ENCODE data around the gene APP. TPM values are rescaled to one million over a fixed set of nuclear protein-coding genes. Genes with fewer than 3 reads are reported as not detected.

Gene APP
- total RNA-seq: 1,000 to 10,000 TPM in 1 of 4 donors, 100 to 1,000 TPM in 3; 471 to 1,291 (median 672) TPM

- 1% methylated on average over 24 of the region's 88 CpGs; no CpG with 5 or more reads in 1 of the 2 donors for WGBS, 2 donors (ENCODE audit: low coverage in 1 of 2)
- peak; percentile 89 for DNase-seq
Observed at GRCh38 chr21:26170471-26171257, at the start of gene APP. Gene APP (minus strand): TSS chr21:26170770. CDS start chr21:26170620, 150 bp downstream.

GRCh38 chr21:26212220-26212619 is 41.6 kb upstream of the APP start:
- no peaks in the 10 kb centered on the region for H3K9me3 ChIP-seq
- H3K27ac ChIP-seq: no peak overlapping the region
- TF ChIP-seq POLR2A (IDR thresholded peaks at IDR 0.05) (no peak), POLR2AphosphoS5 (IDR thresholded peaks at IDR 0.05) (no peak), EP300 (IDR thresholded peaks at IDR 0.05; ENCODE audit: low read depth) (no peak), CTCF (IDR thresholded peaks at IDR 0.05) (no peak)
- H3K4me1 ChIP-seq: no peaks in the 10 kb centered on the region
- DNase-seq: no peak
- in situ Hi-C loops (cut with MboI; ENCODE audit: low pct_ligation_motif_present in 1 of 4, low pct_unique_long_range_greater_than_20kb in 1 of 4, low sequenced_read_pairs in 3 of 4) (no loop called here), intact Hi-C loops (cut with DNase I; ENCODE audit: low total_unique reads) (no loop called here)
- 83 to 87% methylated on average over 1 to 9 of the region's 9 CpGs for whole genome bisulfite sequencing, 2 donors (ENCODE audit: low coverage in 1 of 2)
- no peaks in the 10 kb centered on the region for H3K27me3 ChIP-seq
- no peaks in the 10 kb centered on the region for H3K36me3 ChIP-seq
- H3K4me3 ChIP-seq: no peak overlapping the region

More at GRCh38 chr21:26170471-26171257, at the start of gene APP:
- Histone ChIP-seq H3K27me3 (no peaks in the 10 kb centered on the region), H3K27ac (peak within 1 kb of the TSS; percentile 89 to 95 (median 92)), H3K36me3 (no peaks in the 10 kb centered on the region), H3K4me3 (peak within 1 kb of the TSS; percentile 46 to 87 (median 72)), H3K9me3 (no peaks in the 10 kb centered on the region), H3K4me1 (peaks cover 0 to 40% (median 28%) of the 10 kb centered on the region in 4 donors)
- TF ChIP-seq POLR2AphosphoS5 (IDR thresholded peaks at IDR 0.05) (peak; percentile 92 to 97 (median 96)), CTCF (IDR thresholded peaks at IDR 0.05) (peak; percentile 24 to 99 (median 89)), EP300 (IDR thresholded peaks at IDR 0.05; ENCODE audit: low read depth) (no peak), POLR2A (IDR thresholded peaks at IDR 0.05) (peak; percentile 84)
- intact Hi-C loops (cut with DNase I; ENCODE audit: low total_unique reads) (no loop called here), in situ Hi-C loops (cut with MboI; ENCODE audit: low pct_ligation_motif_present in 1 of 4, low pct_unique_long_range_greater_than_20kb in 1 of 4, low sequenced_read_pairs in 3 of 4) (loop anchor here in 3 of 4 donors (10.0 to 25.0 kb wide), 2 partner anchors 283 to 286 kb away; no protein-coding TSS in a partner anchor)

GRCh38 chr21:26210614-26211013 is 40.0 kb upstream of the APP start:
- no peak for DNase-seq
- WGBS, 2 donors (ENCODE audit: low coverage in 1 of 2): 33 to 84% methylated on average over 1 to 3 of the region's 3 CpGs
- TF ChIP-seq EP300 (IDR thresholded peaks at IDR 0.05; ENCODE audit: low read depth): no peak
- no peak for TF ChIP-seq CTCF (IDR thresholded peaks at IDR 0.05)
- TF ChIP-seq POLR2AphosphoS5 (IDR thresholded peaks at IDR 0.05): no peak
- no peak for TF ChIP-seq POLR2A (IDR thresholded peaks at IDR 0.05)
- no peaks in the 10 kb centered on the region for H3K4me1 ChIP-seq
- H3K36me3 ChIP-seq: no peaks in the 10 kb centered on the region
- H3K27ac ChIP-seq: no peak overlapping the region
- intact Hi-C loops (cut with DNase I; ENCODE audit: low total_unique reads): no loop called here
- H3K9me3 ChIP-seq: no peaks in the 10 kb centered on the region
- in situ Hi-C loops (cut with MboI; ENCODE audit: low pct_ligation_motif_present in 1 of 4, low pct_unique_long_range_greater_than_20kb in 1 of 4, low sequenced_read_pairs in 3 of 4): no loop called here
- H3K27me3 ChIP-seq: no peaks in the 10 kb centered on the region
- H3K4me3 ChIP-seq: no peak overlapping the region

GRCh38 chr21:26207021-26207420 is 36.5 kb upstream of the APP start:
- no peaks in the 10 kb centered on the region for H3K9me3 ChIP-seq
- no peak for DNase-seq
- WGBS, 2 donors (ENCODE audit: low coverage in 1 of 2): 84 to 87% methylated on average over 3 of the region's 3 CpGs
- no peaks in the 10 kb centered on the region for H3K4me1 ChIP-seq
- TF ChIP-seq EP300 (IDR thresholded peaks at IDR 0.05; ENCODE audit: low read depth) (no peak), POLR2AphosphoS5 (IDR thresholded peaks at IDR 0.05) (no peak), POLR2A (IDR thresholded peaks at IDR 0.05) (no peak), CTCF (IDR thresholded peaks at IDR 0.05) (no peak)
- intact Hi-C loops (cut with DNase I; ENCODE audit: low total_unique reads): no loop called here
- no peak overlapping the region for H3K27ac ChIP-seq
- H3K4me3 ChIP-seq: no peak overlapping the region
- H3K27me3 ChIP-seq: no peaks in the 10 kb centered on the region
- in situ Hi-C loops (cut with MboI; ENCODE audit: low pct_ligation_motif_present in 1 of 4, low pct_unique_long_range_greater_than_20kb in 1 of 4, low sequenced_read_pairs in 3 of 4): no loop called here
- H3K36me3 ChIP-seq: no peaks in the 10 kb centered on the region
